ENCODE measurements around the gene SYNPR. TPM values are rescaled to one million over a fixed set of nuclear protein-coding genes. Genes with fewer than 3 reads are reported as not detected.

SYNPR gene
- total RNA-seq, 2 experiments from 2014 or later = not detected

- POLR2A ChIA-PET = no interaction called here
- CTCF ChIA-PET = no interaction called here
Measured at GRCh38 chr3:63508771-63509170, 230.7 kb downstream of the SYNPR start.

GRCh38 chr3:63513791-63514190 lies 235.7 kb downstream of the SYNPR start:
- no peaks in the 10 kb centered on the region for H3K36me3 Mint-ChIP-seq (ENCODE audit: low read depth)
- POLR2A ChIA-PET = no interaction called here
- ATAC-seq (ENCODE audit: poor library complexity) = no peak

More at GRCh38 chr3:63508771-63509170, 230.7 kb downstream of the SYNPR start:
- Histone ChIP-seq H3K36me3 (ENCODE audit: insufficient read depth, low read length) (no peaks in the 10 kb centered on the region), H3K4me1 (ENCODE audit: insufficient read depth, low read length) (no peaks in the 10 kb centered on the region), H3K27ac (ENCODE audit: low read depth in 1 of 2, low read length in 2 of 2) (no peak overlapping the region), H3K27me3 (ENCODE audit: control insufficient read depth in 1 of 2, insufficient read depth in 2 of 2, low read length in 2 of 2) (no peaks in the 10 kb centered on the region), H3K4me3 (ENCODE audit: low read length) (no peak overlapping the region), H3K9me3 (ENCODE audit: control insufficient read depth in 1 of 2, insufficient read depth in 1 of 2, low read length in 2 of 2) (no peaks in the 10 kb centered on the region)
- no peak for DNase-seq
- Mint-ChIP-seq H3K36me3 (ENCODE audit: low read depth) (no peaks in the 10 kb centered on the region), H3K9me3 (no peaks in the 10 kb centered on the region), H3K27ac (no peak overlapping the region), H3K4me1 (ENCODE audit: low read depth) (no peaks in the 10 kb centered on the region), H3K27me3 (no peaks in the 10 kb centered on the region), H3K4me3 (no peak overlapping the region)
- intact Hi-C loops (cut with DNase I, micrococcal nuclease) = no loop called here
- no peak for TF ChIP-seq CTCF (IDR thresholded peaks at IDR 0.05)
- no peak for ATAC-seq (ENCODE audit: poor library complexity)

GRCh38 chr3:63514678-63515077 lies 236.6 kb downstream of the SYNPR start:
- Mint-ChIP-seq H3K9me3 (peaks cover 2% of the 10 kb centered on the region), H3K27me3 (peaks cover 5% of the 10 kb centered on the region), H3K36me3 (ENCODE audit: low read depth) (no peaks in the 10 kb centered on the region), H3K4me1 (ENCODE audit: low read depth) (no peaks in the 10 kb centered on the region), H3K4me3 (no peak overlapping the region), H3K27ac (no peak overlapping the region)
- Histone ChIP-seq H3K9me3 (ENCODE audit: control insufficient read depth in 1 of 2, insufficient read depth in 1 of 2, low read length in 2 of 2) (no peaks in the 10 kb centered on the region), H3K27ac (ENCODE audit: low read depth in 1 of 2, low read length in 2 of 2) (no peak overlapping the region), H3K27me3 (ENCODE audit: control insufficient read depth in 1 of 2, insufficient read depth in 2 of 2, low read length in 2 of 2) (no peaks in the 10 kb centered on the region), H3K36me3 (ENCODE audit: insufficient read depth, low read length) (no peaks in the 10 kb centered on the region), H3K4me1 (ENCODE audit: insufficient read depth, low read length) (no peaks in the 10 kb centered on the region), H3K4me3 (ENCODE audit: low read length) (no peak overlapping the region)
- intact Hi-C loops (cut with DNase I, micrococcal nuclease) = no loop called here
- no peak for TF ChIP-seq CTCF (IDR thresholded peaks at IDR 0.05)
- POLR2A ChIA-PET = no interaction called here
- CTCF ChIA-PET = no interaction called here
- DNase-seq (no peak), ATAC-seq (ENCODE audit: poor library complexity) (no peak)

More at GRCh38 chr3:63513791-63514190, 235.7 kb downstream of the SYNPR start:
- no peak overlapping the region for H3K4me3 ChIP-seq (ENCODE audit: low read length)
- H3K27me3 ChIP-seq (ENCODE audit: control insufficient read depth in 1 of 2, insufficient read depth in 2 of 2, low read length in 2 of 2) = no peaks in the 10 kb centered on the region
- peaks cover 5% of the 10 kb centered on the region for H3K27me3 Mint-ChIP-seq
- intact Hi-C loops (cut with DNase I, micrococcal nuclease) = no loop called here
- no peak for TF ChIP-seq CTCF (IDR thresholded peaks at IDR 0.05)
- no peaks in the 10 kb centered on the region for H3K36me3 ChIP-seq (ENCODE audit: insufficient read depth, low read length)
- CTCF ChIA-PET = no interaction called here
- no peak overlapping the region for H3K27ac Mint-ChIP-seq
- peaks cover 2% of the 10 kb centered on the region for H3K9me3 Mint-ChIP-seq
- H3K4me1 ChIP-seq (ENCODE audit: insufficient read depth, low read length) = no peaks in the 10 kb centered on the region
- no peak overlapping the region for H3K4me3 Mint-ChIP-seq
- no peaks in the 10 kb centered on the region for H3K9me3 ChIP-seq (ENCODE audit: control insufficient read depth in 1 of 2, insufficient read depth in 1 of 2, low read length in 2 of 2)
- no peak overlapping the region for H3K27ac ChIP-seq (ENCODE audit: low read depth in 1 of 2, low read length in 2 of 2)
- DNase-seq = no peak
- no peaks in the 10 kb centered on the region for H3K4me1 Mint-ChIP-seq (ENCODE audit: low read depth)
